ENCODE results near the gene CDHR1.

Gene CDHR1

GRCh38 chr10:84204122-84204521, 9.8 kb downstream of the CDHR1 start:
- TF ChIP-seq CTCF (IDR thresholded peaks at IDR 0.05; ENCODE audit: extremely low read depth, insufficient read depth, missing control alignments): peak; percentile 74
- peak; percentile 75 for DNase-seq (ENCODE audit: low spot score)
- in situ Hi-C loops (cut with MboI; ENCODE audit: low pct_unique_long_range_greater_than_20kb, low sequenced_read_pairs, unreplicated experiment): no loop called here

- no peak for DNase-seq (ENCODE audit: low spot score)
- in situ Hi-C loops (cut with MboI; ENCODE audit: low pct_unique_long_range_greater_than_20kb, low sequenced_read_pairs, unreplicated experiment): loop anchor here (5.0 kb wide), 1 partner anchor 42 kb away; no protein-coding TSS in a partner anchor
- no peak for TF ChIP-seq CTCF (IDR thresholded peaks at IDR 0.05; ENCODE audit: extremely low read depth, insufficient read depth, missing control alignments)
These were observed 10.3 kb downstream of the CDHR1 start for GRCh38 chr10:84204610-84205009.

- in situ Hi-C loops (cut with MboI; ENCODE audit: low pct_unique_long_range_greater_than_20kb, low sequenced_read_pairs, unreplicated experiment): loop anchor here (5.0 kb wide), 1 partner anchor 43 kb away; no protein-coding TSS in a partner anchor
- peak; percentile 82 for DNase-seq (ENCODE audit: low spot score)
- TF ChIP-seq CTCF (IDR thresholded peaks at IDR 0.05; ENCODE audit: extremely low read depth, insufficient read depth, missing control alignments): peak; percentile 92
These were observed 10.9 kb downstream of the CDHR1 start for GRCh38 chr10:84205049-84205852.

- TF ChIP-seq CTCF (IDR thresholded peaks at IDR 0.05; ENCODE audit: extremely low read depth, insufficient read depth, missing control alignments): no peak
- no peak for DNase-seq (ENCODE audit: low spot score)
- in situ Hi-C loops (cut with MboI; ENCODE audit: low pct_unique_long_range_greater_than_20kb, low sequenced_read_pairs, unreplicated experiment): loop anchor here (5.0 kb wide), 1 partner anchor 44 kb away; no protein-coding TSS in a partner anchor
These were observed 11.7 kb downstream of the CDHR1 start for GRCh38 chr10:84205853-84206525.

GRCh38 chr10:84208023-84208422, 13.7 kb downstream of the CDHR1 start:
- no peak for TF ChIP-seq CTCF (IDR thresholded peaks at IDR 0.05; ENCODE audit: extremely low read depth, insufficient read depth, missing control alignments)
- DNase-seq (ENCODE audit: low spot score): no peak
- in situ Hi-C loops (cut with MboI; ENCODE audit: low pct_unique_long_range_greater_than_20kb, low sequenced_read_pairs, unreplicated experiment): loop anchor here (5.0 kb wide), 1 partner anchor 46 kb away; no protein-coding TSS in a partner anchor

GRCh38 chr10:84211566-84211965, 17.2 kb downstream of the CDHR1 start:
- in situ Hi-C loops (cut with MboI; ENCODE audit: low pct_unique_long_range_greater_than_20kb, low sequenced_read_pairs, unreplicated experiment): loop anchor here (10.0 kb wide), 1 partner anchor 67 kb away; no protein-coding TSS in a partner anchor
- DNase-seq (ENCODE audit: low spot score): no peak
- TF ChIP-seq CTCF (IDR thresholded peaks at IDR 0.05; ENCODE audit: extremely low read depth, insufficient read depth, missing control alignments): no peak
